Liver (tissue), 9 donors: ENCODE results near the gene TCEA3. TPM values are rescaled to one million over a fixed set of nuclear protein-coding genes. Genes with fewer than 3 reads are reported as not detected.
A peak's percentile ranks its signal among the peaks of the same experiment; 100 is the strongest.

ENCODE experiments used
- DNase-seq: peaks from one replicate; pipeline ENCODE4 v3.0.0-alpha.2; 2017; ENCODE audit warnings: low spot score
- H3K27ac ChIP-seq, 2 donors: one replicate each; pipeline ENCODE4 v1.7.0; 2013; ENCODE audit warnings: inconsistent platforms in 2 of 2, low read length in 2 of 2, control low read depth in 1 of 2, low read depth in 1 of 2, mild to moderate bottlenecking in 1 of 2
- H3K27me3 ChIP-seq, 4 donors: one replicate each; pipeline versions ENCODE4 v1.6.1 to v1.7.0; 2013; ENCODE audit warnings: low read length in 3 of 4, inconsistent platforms in 1 of 4, mild to moderate bottlenecking in 1 of 4, moderate library complexity in 1 of 4; ENCODE audit not compliant: control insufficient read depth in 4 of 4, insufficient read depth in 4 of 4
- H3K36me3 ChIP-seq, 4 donors: one replicate each; pipeline versions ENCODE4 v1.6.1 to v1.7.0; 2013; ENCODE audit warnings: low read length in 3 of 4, mild to moderate bottlenecking in 3 of 4, low read depth in 1 of 4, moderate library complexity in 1 of 4; ENCODE audit not compliant: control insufficient read depth in 4 of 4, insufficient read depth in 3 of 4
- H3K4me1 ChIP-seq, 4 donors: one replicate each; pipeline versions ENCODE4 v1.6.1 to v1.7.0; 2013; ENCODE audit warnings: low read length in 3 of 4, mild to moderate bottlenecking in 3 of 4, moderate library complexity in 1 of 4; ENCODE audit not compliant: control insufficient read depth in 4 of 4, insufficient read depth in 4 of 4
- H3K4me3 ChIP-seq, 3 donors: one replicate each; pipeline versions ENCODE4 v1.6.1 to v1.7.0; 2013; ENCODE audit warnings: low read length in 3 of 3, control low read depth in 1 of 3, low read depth in 1 of 3, mild to moderate bottlenecking in 1 of 3
- H3K9ac ChIP-seq, 2 donors: one replicate each; pipeline ENCODE4 v1.7.0; 2013; ENCODE audit warnings: low read length in 2 of 2, mild to moderate bottlenecking in 2 of 2, moderate library complexity in 2 of 2, control low read depth in 1 of 2, low read depth in 1 of 2
- H3K9me3 ChIP-seq, 4 donors: one replicate each; pipeline versions ENCODE4 v1.6.1 to v1.7.0; 2013; ENCODE audit warnings: low read length in 3 of 4; ENCODE audit not compliant: control insufficient read depth in 4 of 4
- ATF3 ChIP-seq: IDR thresholded peaks from 2 replicates; pipeline ENCODE4 v1.6.1; 2016; ENCODE audit warnings: antibody characterized with exemption
- CTCF ChIP-seq: fragments of 150-350 bp; IDR thresholded peaks from 2 replicates; pipeline ENCODE4 v1.5.1; 2017; ENCODE audit warnings: improper control_type of control experiment, low read depth, low read length; ENCODE audit not compliant: missing input control
- EGR1 ChIP-seq, 2 donors: IDR thresholded peaks; 2 replicates each; pipeline ENCODE4 v1.6.1; 2016 to 2018; ENCODE audit warnings: antibody characterized with exemption in 2 of 2, low read depth in 2 of 2
- FOXA1 ChIP-seq: IDR thresholded peaks from 2 replicates; pipeline ENCODE4 v1.6.1; 2016; ENCODE audit warnings: antibody characterized with exemption
- FOXA2 ChIP-seq: IDR thresholded peaks from 2 replicates; pipeline ENCODE4 v1.6.1; 2016; ENCODE audit warnings: antibody characterized with exemption
- GABPA ChIP-seq, 2 donors: IDR thresholded peaks in 1 of 2; conservative IDR thresholded peaks in 1 of 2; 2 replicates each; pipeline ENCODE4 v1.6.1; 2016; ENCODE audit warnings: antibody characterized with exemption in 2 of 2, mild to moderate bottlenecking in 1 of 2, moderate library complexity in 1 of 2
- HNF4A ChIP-seq, 2 donors: conservative IDR thresholded peaks; 2 replicates each; pipeline ENCODE4 v1.6.1; 2016; ENCODE audit warnings: antibody characterized with exemption in 2 of 2, mild to moderate bottlenecking in 2 of 2
- MAX ChIP-seq: IDR thresholded peaks from 2 replicates; pipeline ENCODE4 v1.6.1; 2016; ENCODE audit warnings: antibody characterized with exemption
- NR2F2 ChIP-seq: IDR thresholded peaks from 2 replicates; pipeline ENCODE4 v1.6.1; 2016; ENCODE audit warnings: antibody characterized with exemption
- RAD21 ChIP-seq, 2 donors: IDR thresholded peaks; 2 replicates each; pipeline ENCODE4 v1.6.1; 2016; ENCODE audit warnings: antibody characterized with exemption in 2 of 2, mild to moderate bottlenecking in 2 of 2
- RXRA ChIP-seq, 2 donors: IDR thresholded peaks; 2 replicates each; pipeline ENCODE4 v1.6.1; 2017 to 2018; ENCODE audit warnings: antibody characterized with exemption in 2 of 2, mild to moderate bottlenecking in 1 of 2
- SP1 ChIP-seq: IDR thresholded peaks from 2 replicates; pipeline ENCODE4 v1.6.1; 2018; ENCODE audit warnings: antibody characterized with exemption, mild to moderate bottlenecking
- TAF1 ChIP-seq: conservative IDR thresholded peaks from 2 replicates; pipeline ENCODE4 v1.6.1; 2016; ENCODE audit warnings: antibody characterized with exemption, mild to moderate bottlenecking
- YY1 ChIP-seq: IDR thresholded peaks from 2 replicates; pipeline ENCODE4 v1.6.1; 2016; ENCODE audit warnings: antibody characterized with exemption, mild to moderate bottlenecking
- ZBTB33 ChIP-seq: IDR thresholded peaks from 2 replicates; pipeline ENCODE4 v1.6.1; 2016; ENCODE audit warnings: antibody characterized with exemption
- WGBS: extraction: QIAGEN DNeasy Blood & Tissue Kit; methylation state at CpG from one replicate; pipeline ENCODE4 v1.1.7; 2013; 5-methylcytosine and 5-hydroxymethylcytosine counted together
- polyA plus RNA-seq, 2 donors: library from polyadenylated mRNA; stranded (reverse) in 1 of 2; unstranded in 1 of 2; fragments of 200-250 nt in 1 of 2; fragments of >200 nt in 1 of 2; fragmentation: Nextera tagmentation in 1 of 2; extraction: Ambion mirVana in 1 of 2; gene quantifications; one replicate each; pipeline versions ENCODE4 v1.2.1 to v1.2.3, GENCODE V29; 2013 to 2015
- total RNA-seq, 2 donors: library from RNA; depleted of rRNA; stranded (reverse); fragments of >200 nt; gene quantifications; one replicate each; pipeline ENCODE4 v1.2.3, GENCODE V29; 2014
- donor health status: healthy.
- donor health status: healthy.
- donor health status: healthy.
- donor health status: healthy.
- donor health status: healthy.

Gene TCEA3
- total and polyA plus RNA-seq, 4 donors = 29.6 to 142 (median 47.6) TPM

GRCh38 chr1:23470282-23471070 is 45.9 kb upstream of the TCEA3 start:
- Histone ChIP-seq H3K9me3 (no peaks in the 10 kb centered on the region), H3K27me3 (no peaks in the 10 kb centered on the region), H3K9ac (no peak overlapping the region), H3K4me1 (peaks cover 15 to 47% (median 42%) of the 10 kb centered on the region in 4 donors), H3K36me3 (no peaks in the 10 kb centered on the region), H3K27ac (peak overlapping the region in 1 of 2 donors; percentile 85), H3K4me3 (no peak overlapping the region)
- WGBS = 60% methylated on average over 12 of the region's 12 CpGs
- no peak for DNase-seq
- no peak for TF ChIP-seq FOXA1
- peak; percentile 31 for TF ChIP-seq SP1
- TF ChIP-seq HNF4A (conservative IDR thresholded peaks at IDR 0.05) = peak in 1 of 2 donors; percentile 18
- no peak for TF ChIP-seq NR2F2

- WGBS = 67% methylated on average over 5 of the region's 5 CpGs
- Histone ChIP-seq H3K9me3 (no peaks in the 10 kb centered on the region), H3K27ac (no peak overlapping the region), H3K9ac (no peak overlapping the region), H3K36me3 (no peaks in the 10 kb centered on the region), H3K27me3 (no peaks in the 10 kb centered on the region), H3K4me1 (peaks cover 7 to 39% (median 33%) of the 10 kb centered on the region in 4 donors), H3K4me3 (no peak overlapping the region)
- DNase-seq = no peak
- no peak for TF ChIP-seq EGR1 (IDR thresholded peaks at IDR 0.05; ENCODE audit: low read depth in 2 of 2)
- no peak for TF ChIP-seq RAD21 (IDR thresholded peaks at IDR 0.05)
- TF ChIP-seq FOXA1 = no peak
- no peak for TF ChIP-seq MAX
- no peak for TF ChIP-seq CTCF
- no peak for TF ChIP-seq RXRA (IDR thresholded peaks at IDR 0.05)
- no peak for TF ChIP-seq SP1
- TF ChIP-seq FOXA2 = no peak
- no peak for TF ChIP-seq ZBTB33
- TF ChIP-seq ATF3 = no peak
- no peak for TF ChIP-seq NR2F2
- TF ChIP-seq GABPA (IDR thresholded peaks at IDR 0.05 in 1 of 2, conservative IDR thresholded peaks at IDR 0.05 in 1 of 2) = no peak
- no peak for TF ChIP-seq YY1
- TF ChIP-seq TAF1 = no peak
Observed at GRCh38 chr1:23469372-23469982, 44.9 kb upstream of the TCEA3 start.
